A549 (cell line): ENCODE measurements around the gene IVL. TPM values are rescaled to one million over a fixed set of nuclear protein-coding genes. Genes with fewer than 3 reads are reported as not detected.

Experiments used
- ATAC-seq, 2 experiments: fragments of 200-7000 bp in 1 of 2; fragments of >200 bp in 1 of 2; cut with Nextera tagmentation in 1 of 2; cut with Tn5 transposase in 1 of 2; 3 replicates each; pipeline versions ENCODE4 v1.8.0 to v1.9.1; 2018 to 2020; ENCODE audit warnings: mild to moderate bottlenecking in 1 of 2, moderate library complexity in 1 of 2
- CTCF ChIA-PET: fragments of 300-600 bp; sonication (Branson Sonifier 250); formaldehyde crosslinking; extraction: SDS; loops from one replicate; lab custom pipeline; 2021; ENCODE audit warnings: antibody characterized with exemption, inconsistent platforms; lab: Yijun Ruan, JAX
- POLR2A ChIA-PET: fragments of 350-600 bp; formaldehyde crosslinking; extraction: SDS; loops from one replicate; lab custom pipeline; 2021; ENCODE audit warnings: antibody characterized with exemption, inconsistent platforms; lab: Yijun Ruan, JAX
- DNase-seq, 2 experiments: peaks; one replicate each; pipeline versions ENCODE4 v3.0.0 to v3.0.0-alpha.2; 2011 to 2016; ENCODE audit warnings: low read depth in 1 of 2, low spot score in 1 of 2
- FAIRE-seq: peaks from 2 replicates; lab custom pipeline; 2011; peaks lifted over from hg19 to GRCh38; lab: Jason Lieb, UNC
- H3K27ac ChIP-seq, 2 experiments: fragments of >200 bp; sonication (Bioruptor Twin); formaldehyde crosslinking; 3 replicates each; pipeline ENCODE4 v1.5.1; 2016 to 2017
- H3K4me1 ChIP-seq: fragments of >200 bp; sonication (Bioruptor Twin); formaldehyde crosslinking; 3 replicates; pipeline ENCODE4 v1.6.1; 2016
- H3K4me2 ChIP-seq: fragments of >200 bp; sonication (Bioruptor Twin); formaldehyde crosslinking; 3 replicates; pipeline ENCODE4 v1.6.1; 2016
- H3K4me3 ChIP-seq: fragments of >200 bp; sonication (Bioruptor Twin); formaldehyde crosslinking; 3 replicates; pipeline ENCODE4 v1.5.1; 2016
- H3K9me3 ChIP-seq: fragments of >200 bp; sonication (Bioruptor Twin); formaldehyde crosslinking; 3 replicates; pipeline ENCODE4 v1.6.1; 2016
- CBX2 ChIP-seq: fragments of 200-600 bp; sonication (generic); IDR thresholded peaks from 2 replicates; pipeline ENCODE4 v1.6.1; 2016; ENCODE audit warnings: low read depth, mild to moderate bottlenecking, borderline replicate concordance
- CHD2 ChIP-seq: fragments of 150-350 bp; IDR thresholded peaks from 2 replicates; pipeline ENCODE4 v1.6.1; 2014; ENCODE audit warnings: low read length; ENCODE audit not compliant: partially characterized antibody
- EHF ChIP-seq: fragments of 250-450 bp; sonication (Bioruptor Pico); IDR thresholded peaks from 2 replicates; pipeline ENCODE4 v1.5.0; 2020; ENCODE audit warnings: mild to moderate bottlenecking
- EHMT2 ChIP-seq: fragments of 200-600 bp; sonication (generic); IDR thresholded peaks from 2 replicates; pipeline ENCODE4 v1.6.1; 2016; ENCODE audit warnings: antibody characterized with exemption, low read depth, mild to moderate bottlenecking, moderate library complexity
- ELK1 ChIP-seq: fragments of 150-350 bp; IDR thresholded peaks from 2 replicates; pipeline ENCODE4 v1.6.1; 2014; ENCODE audit warnings: low read depth, mild to moderate bottlenecking, low read length
- EP300 ChIP-seq, 2 experiments: fragments of >200 bp; sonication (Bioruptor Twin); formaldehyde crosslinking; IDR thresholded peaks; 2 replicates in 1 of 2; 3 replicates in 1 of 2; pipeline ENCODE4 v1.6.1; 2016 to 2017
- FOSL2 ChIP-seq, 2 experiments: fragments of 450-650 bp in 1 of 2; fragments of >200 bp in 1 of 2; sonication (Bioruptor Twin) in 1 of 2; formaldehyde crosslinking; IDR thresholded peaks; 2 replicates each; pipeline versions ENCODE4 v1.5.0 to v1.6.1; 2016 to 2020; ENCODE audit warnings: mild to moderate bottlenecking in 1 of 2, moderate library complexity in 1 of 2
- GATA3 ChIP-seq: IDR thresholded peaks from 2 replicates; pipeline ENCODE4 v1.6.1; 2012; ENCODE audit warnings: borderline replicate concordance
- HES2 ChIP-seq: fragments of >200 bp; sonication (Bioruptor Twin); formaldehyde crosslinking; IDR thresholded peaks from 2 replicates; pipeline ENCODE4 v1.6.1; 2016
- HEYL ChIP-seq: fragments of 250-450 bp; sonication (Bioruptor Pico); IDR thresholded peaks from 2 replicates; pipeline ENCODE4 v1.8.0; 2021; ENCODE audit warnings: mild to moderate bottlenecking, moderate library complexity
- HMGXB4 ChIP-seq: fragments of 250-450 bp; sonication (Bioruptor Pico); IDR thresholded peaks from 2 replicates; pipeline ENCODE4 v1.5.0; 2021; ENCODE audit warnings: mild to moderate bottlenecking, moderate library complexity, borderline replicate concordance
- HOXB13 ChIP-seq: fragments of 250-450 bp; sonication (Bioruptor Pico); IDR thresholded peaks from 2 replicates; pipeline ENCODE4 v1.5.0; 2020; ENCODE audit warnings: low read depth, mild to moderate bottlenecking, moderate library complexity
- KDM1A ChIP-seq: fragments of 200-600 bp; sonication (generic); IDR thresholded peaks from 2 replicates; pipeline ENCODE4 v1.6.1; 2016; ENCODE audit warnings: low read depth, mild to moderate bottlenecking
- KDM5A ChIP-seq: fragments of 200-600 bp; sonication (generic); IDR thresholded peaks from 2 replicates; pipeline ENCODE4 v1.6.1; 2016; ENCODE audit warnings: antibody characterized with exemption, mild to moderate bottlenecking
- MAFK ChIP-seq: fragments of 450-650 bp; IDR thresholded peaks from 2 replicates; pipeline ENCODE4 v1.6.1; 2014; ENCODE audit not compliant: partially characterized antibody
- MAZ ChIP-seq: fragments of 150-350 bp; IDR thresholded peaks from 2 replicates; pipeline ENCODE4 v1.6.1; 2014; ENCODE audit warnings: antibody characterized with exemption, low read depth, low read length, borderline replicate concordance
- PBX3 ChIP-seq: IDR thresholded peaks from 2 replicates; pipeline ENCODE4 v1.6.1; 2012
- REST ChIP-seq: fragments of 200-600 bp; sonication (generic); IDR thresholded peaks from 2 replicates; pipeline ENCODE4 v1.6.1; 2016; ENCODE audit warnings: antibody characterized with exemption, mild to moderate bottlenecking, moderate library complexity
- RFX5 ChIP-seq: fragments of 450-650 bp; IDR thresholded peaks from 2 replicates; pipeline ENCODE4 v1.7.1; 2014; ENCODE audit warnings: antibody characterized with exemption, mild to moderate bottlenecking, moderate library complexity
- SMC3 ChIP-seq: fragments of >200 bp; sonication (Bioruptor Twin); formaldehyde crosslinking; IDR thresholded peaks from 3 replicates; pipeline ENCODE4 v1.6.1; 2018; ENCODE audit warnings: inconsistent platforms
- SREBF2 ChIP-seq: fragments of 450-650 bp; IDR thresholded peaks from 2 replicates; pipeline ENCODE4 v1.6.1; 2014; ENCODE audit warnings: mild to moderate bottlenecking, moderate library complexity
- TFCP2L1 ChIP-seq: fragments of 250-450 bp; sonication (Bioruptor Pico); IDR thresholded peaks from 2 replicates; pipeline ENCODE4 v1.5.0; 2021; ENCODE audit warnings: mild to moderate bottlenecking
- WGBS: methylation state at CpG from one replicate; pipeline ENCODE4 v1.1.6; 2017; ENCODE audit errors: missing lambda C conversion rate; 5-methylcytosine and 5-hydroxymethylcytosine counted together
- polyA plus RNA-seq, 4 experiments: library from polyadenylated mRNA; depleted of rRNA in 3 of 4; stranded (reverse); fragments of >200 nt; fragmentation: RNase III in 1 of 4; extraction: RNeasy Plus Mini Kit Qiagen cat#74134 plus additional on column Dnase treatment in 1 of 4; gene quantifications; 2 replicates in 3 of 4; 3 replicates in 1 of 4; pipeline ENCODE4 v1.2.3, GENCODE V29; 2011 to 2017

IVL gene
- polyA plus RNA-seq, 2 of the 4 experiments (the other 2 are of a cell fraction) = not detected

GRCh38 chr1:152953761-152954160 lies 45.4 kb downstream of the IVL start:
- H3K4me3 ChIP-seq = no peak overlapping the region
- CTCF ChIA-PET = interaction anchor here (0.9 kb wide), 2 partner anchors 13 to 82 kb away, joined by 3 read pairs; no protein-coding TSS in a partner anchor

GRCh38 chr1:152954436-152954835 lies 46.1 kb downstream of the IVL start:
- H3K4me3 ChIP-seq = no peak overlapping the region
- FAIRE-seq (no peak), DNase-seq (no peak)
- CTCF ChIA-PET = no interaction called here
- no peaks in the 10 kb centered on the region for H3K9me3 ChIP-seq
- TF ChIP-seq FOSL2 (IDR thresholded peaks at IDR 0.05) (no peak), FOSL2 (CRISPR knock-in tag; IDR thresholded peaks at IDR 0.05) (peak; percentile 38; the same call in 1 of the 2 replicates), GATA3 (peak; percentile 16; the same call in 1 of the 2 replicates), TFCP2L1 (CRISPR knock-in tag) (no peak)
- TF ChIP-seq, all 56 proteins: peak for 2
- POLR2A ChIA-PET = no interaction called here
- 5% methylated on average over 6 of the region's 6 CpGs for WGBS
- ATAC-seq = peak in 1 of 2 experiments; percentile 39; a peak in 2 of 6 replicates
- no peak overlapping the region for H3K27ac ChIP-seq
- H3K4me2 ChIP-seq = no peak overlapping the region
- no peaks in the 10 kb centered on the region for H3K4me1 ChIP-seq

More at GRCh38 chr1:152953761-152954160, 45.4 kb downstream of the IVL start:
- no peaks in the 10 kb centered on the region for H3K9me3 ChIP-seq
- no peak for FAIRE-seq
- TF ChIP-seq KDM5A (no peak), REST (no peak), ELK1 (no peak), MAFK (no peak)
- TF ChIP-seq, all 56 proteins: peak for 0
- no peak for DNase-seq
- POLR2A ChIA-PET = no interaction called here
- Histone ChIP-seq H3K4me1 (no peaks in the 10 kb centered on the region), H3K4me2 (no peak overlapping the region), H3K27ac (no peak overlapping the region)
- WGBS = 11% methylated on average over 7 of the region's 7 CpGs
- ATAC-seq = 0 out of 6 replicates have a peak, but pooled peaks of 1 of the 2 experiments have one; percentile 13

- DNase-seq (no peak), ATAC-seq (no peak), FAIRE-seq (no peak)
- no peak overlapping the region for H3K4me2 ChIP-seq
- 33% methylated on average over 3 of the region's 3 CpGs for WGBS
- no peak overlapping the region for H3K4me3 ChIP-seq
- H3K4me1 ChIP-seq = no peaks in the 10 kb centered on the region
- POLR2A ChIA-PET = no interaction called here
- no peaks in the 10 kb centered on the region for H3K9me3 ChIP-seq
- no peak for TF ChIP-seq CBX2
- no peak for TF ChIP-seq EHF (CRISPR knock-in tag)
- no peak for TF ChIP-seq EHMT2
- TF ChIP-seq KDM1A = no peak
- TF ChIP-seq SREBF2 = no peak
- TF ChIP-seq RFX5 = no peak
- TF ChIP-seq SMC3 = no peak
- H3K27ac ChIP-seq = no peak overlapping the region
- CTCF ChIA-PET = interaction anchor here (0.6 to 1.4 kb wide), 2 partner anchors 12 to 517 kb away, joined by 3 read pairs; no protein-coding TSS in a partner anchor
Observed at GRCh38 chr1:152957561-152957960, 49.2 kb downstream of the IVL start.

GRCh38 chr1:152959273-152959672 lies 50.9 kb downstream of the IVL start:
- ChIA-PET CTCF (no interaction called here), POLR2A (no interaction called here)
- H3K4me2 ChIP-seq = no peak overlapping the region
- ATAC-seq (no peak), DNase-seq (no peak), FAIRE-seq (no peak)
- TF ChIP-seq GATA3 = no peak
- TF ChIP-seq MAZ = no peak
- TF ChIP-seq HES2 = no peak
- TF ChIP-seq PBX3 = no peak
- no peak for TF ChIP-seq EHMT2
- TF ChIP-seq HEYL = no peak
- no peak for TF ChIP-seq HOXB13 (CRISPR knock-in tag)
- no peak for TF ChIP-seq HMGXB4 (CRISPR knock-in tag)
- no peak for TF ChIP-seq CHD2
- no peak for TF ChIP-seq EP300 (IDR thresholded peaks at IDR 0.05)
- H3K27ac ChIP-seq = no peak overlapping the region
- no peaks in the 10 kb centered on the region for H3K9me3 ChIP-seq
- H3K4me1 ChIP-seq = no peaks in the 10 kb centered on the region
- WGBS = 43% methylated on average over 3 of the region's 3 CpGs
- H3K4me3 ChIP-seq = no peak overlapping the region
